GM12891 (cell line): Measurements from ENCODE around the gene NOSTRIN.
"Not testable (repeated sequence)": the region's sequence is repeated elsewhere in the genome, so short reads cannot be mapped to it uniquely, and the experiment has no call there.

Source experiments
- DNase-seq: peaks from one replicate; pipeline ENCODE4 v3.0.0; 2011; ENCODE audit warnings: low spot score; ENCODE audit not compliant: insufficient read length
- FAIRE-seq: peaks from 2 replicates; lab custom pipeline; 2011; peaks lifted over from hg19 to GRCh38; lab: Jason Lieb, UNC
- PAX5 ChIP-seq: IDR thresholded peaks from 2 replicates; pipeline ENCODE4 v1.6.1; 2011; ENCODE audit warnings: low read length, moderate library complexity, mild to moderate bottlenecking; ENCODE audit not compliant: insufficient read depth, severe bottlenecking
- POLR2A ChIP-seq: IDR thresholded peaks from 2 replicates; pipeline ENCODE4 v1.6.1; 2011; ENCODE audit warnings: low read depth, low read length, control low read depth
- POLR2AphosphoS5 ChIP-seq: IDR thresholded peaks from 2 replicates; pipeline ENCODE4 v1.6.1; 2011; ENCODE audit warnings: low read depth, low read length, control low read depth
- POU2F2 ChIP-seq: IDR thresholded peaks from 2 replicates; pipeline ENCODE4 v1.6.1; 2011; ENCODE audit warnings: low read depth, mild to moderate bottlenecking, control low read depth, low read length, moderate library complexity
- SPI1 ChIP-seq: IDR thresholded peaks from 2 replicates; pipeline ENCODE4 v1.6.1; 2011; ENCODE audit warnings: low read depth, low read length, control low read depth
- TAF1 ChIP-seq: IDR thresholded peaks from 2 replicates; pipeline ENCODE4 v1.6.1; 2011; ENCODE audit warnings: low read depth, low read length, control low read depth

NOSTRIN gene

GRCh38 chr2:168854651-168855050 lies 52.2 kb downstream of the NOSTRIN start:
- TF ChIP-seq PAX5: no peak
- no peak for TF ChIP-seq TAF1
- TF ChIP-seq POLR2AphosphoS5: no peak
- no peak for TF ChIP-seq POLR2A
- TF ChIP-seq POU2F2: no peak
- no peak for TF ChIP-seq SPI1
- FAIRE-seq (no peak), DNase-seq (no peak)

- FAIRE-seq (no peak), DNase-seq (no peak)
- no peak for TF ChIP-seq POLR2A
- no peak for TF ChIP-seq TAF1
- no peak for TF ChIP-seq PAX5
- no peak for TF ChIP-seq SPI1
- TF ChIP-seq POLR2AphosphoS5: no peak
- TF ChIP-seq POU2F2: no peak
These were observed 53.2 kb downstream of the NOSTRIN start for GRCh38 chr2:168855601-168856000.

GRCh38 chr2:168858146-168858545 lies 55.7 kb downstream of the NOSTRIN start:
- FAIRE-seq: no peak
- no peak for DNase-seq
- TF ChIP-seq POLR2AphosphoS5 (no peak), POLR2A (no peak), PAX5 (no peak), SPI1 (no peak), TAF1 (no peak), POU2F2 (no peak)

GRCh38 chr2:168867164-168867563 lies 64.7 kb downstream of the NOSTRIN start:
- DNase-seq, FAIRE-seq: not testable (repeated sequence)

GRCh38 chr2:168870369-168870768 lies 67.9 kb downstream of the NOSTRIN start:
- not testable (repeated sequence) for FAIRE-seq, DNase-seq

GRCh38 chr2:168870824-168871223 lies 68.4 kb downstream of the NOSTRIN start:
- not testable (repeated sequence) for DNase-seq, FAIRE-seq

GRCh38 chr2:168874368-168875054 lies 72.1 kb downstream of the NOSTRIN start:
- DNase-seq (no peak), FAIRE-seq (no peak)
- no peak for TF ChIP-seq PAX5
- TF ChIP-seq POLR2AphosphoS5: no peak
- TF ChIP-seq POLR2A: no peak
- TF ChIP-seq POU2F2: no peak
- no peak for TF ChIP-seq SPI1
- TF ChIP-seq TAF1: no peak

- not testable (repeated sequence) for DNase-seq, FAIRE-seq
These were observed 79.7 kb downstream of the NOSTRIN start for GRCh38 chr2:168882163-168882562.

GRCh38 chr2:168884975-168885374 lies 82.5 kb downstream of the NOSTRIN start:
- FAIRE-seq (no peak), DNase-seq (no peak)
- no peak for TF ChIP-seq PAX5
- no peak for TF ChIP-seq TAF1
- no peak for TF ChIP-seq POLR2AphosphoS5
- TF ChIP-seq POU2F2: no peak
- no peak for TF ChIP-seq SPI1
- TF ChIP-seq POLR2A: no peak

GRCh38 chr2:168889635-168890005 lies 87.2 kb downstream of the NOSTRIN start:
- no peak for DNase-seq
- no peak for FAIRE-seq
- no peak for TF ChIP-seq POU2F2
- no peak for TF ChIP-seq PAX5
- no peak for TF ChIP-seq POLR2A
- no peak for TF ChIP-seq POLR2AphosphoS5
- TF ChIP-seq SPI1: no peak
- TF ChIP-seq TAF1: no peak

GRCh38 chr2:168890006-168890782 lies 87.8 kb downstream of the NOSTRIN start, which contains the start of gene SPC25:
Gene SPC25, minus strand, starts transcription at chr2:168890430. Its CDS starts 911 bp downstream, at chr2:168889519.
- DNase-seq (peak; percentile 86), FAIRE-seq (peak; percentile 96)
- TF ChIP-seq POLR2AphosphoS5: no peak
- TF ChIP-seq PAX5: no peak
- TF ChIP-seq TAF1: no peak
- TF ChIP-seq POU2F2: no peak
- TF ChIP-seq SPI1: no peak
- no peak for TF ChIP-seq POLR2A
